HG02870 (cell line): ENCODE results near the gene ATP6V0E2.
"Not testable (repeated sequence)": the region's sequence is repeated elsewhere in the genome, so short reads cannot be mapped to it uniquely, and the experiment has no call there.

Experiments used
- ATAC-seq: cut with Tn5 transposase; IDR thresholded peaks from one replicate; pipeline ENCODE4 v1.9.1; 2021; ENCODE audit warnings: mild to moderate bottlenecking, moderate library complexity; ENCODE audit not compliant: unreplicated experiment

ATP6V0E2 gene

DNA sequence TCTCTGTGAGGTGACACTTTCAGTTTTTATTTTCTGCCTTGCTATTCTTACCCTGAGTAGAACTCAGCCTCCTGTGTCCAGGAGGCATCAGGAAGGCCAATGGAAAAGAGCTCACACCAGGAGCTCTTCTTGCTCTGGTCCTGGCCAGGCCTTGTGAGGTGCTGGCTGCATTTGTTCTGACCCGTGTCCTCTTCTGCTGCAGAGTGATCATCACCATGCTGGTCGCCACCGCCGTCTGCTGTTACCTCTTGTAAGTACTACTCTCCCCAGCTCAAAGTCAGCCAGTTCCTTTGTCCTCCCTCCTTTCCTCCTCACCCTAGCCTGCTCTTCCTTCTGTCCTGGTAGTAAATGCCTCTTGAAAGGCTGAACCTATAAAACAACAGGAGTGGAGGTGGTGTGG lies 1.6 kb downstream of the ATP6V0E2 start:
- no peak for ATAC-seq

- ATAC-seq, result no peak
Observed at GRCh38 chr7:149877890-149878522, 4.2 kb downstream of the ATP6V0E2 start.

- ATAC-seq, result no peak
Observed at GRCh38 chr7:149878523-149878921, 4.8 kb downstream of the ATP6V0E2 start.

GRCh38 chr7:149879271-149879743 lies 5.5 kb downstream of the ATP6V0E2 start:
- ATAC-seq, result no peak

- no peak for ATAC-seq
Observed at GRCh38 chr7:149879766-149880637, 6.2 kb downstream of the ATP6V0E2 start.

GRCh38 chr7:149880638-149881311 lies 7.0 kb downstream of the ATP6V0E2 start:
- ATAC-seq, result no peak

GRCh38 chr7:149881328-149882247 lies 7.8 kb downstream of the ATP6V0E2 start:
- ATAC-seq, result no peak

DNA sequence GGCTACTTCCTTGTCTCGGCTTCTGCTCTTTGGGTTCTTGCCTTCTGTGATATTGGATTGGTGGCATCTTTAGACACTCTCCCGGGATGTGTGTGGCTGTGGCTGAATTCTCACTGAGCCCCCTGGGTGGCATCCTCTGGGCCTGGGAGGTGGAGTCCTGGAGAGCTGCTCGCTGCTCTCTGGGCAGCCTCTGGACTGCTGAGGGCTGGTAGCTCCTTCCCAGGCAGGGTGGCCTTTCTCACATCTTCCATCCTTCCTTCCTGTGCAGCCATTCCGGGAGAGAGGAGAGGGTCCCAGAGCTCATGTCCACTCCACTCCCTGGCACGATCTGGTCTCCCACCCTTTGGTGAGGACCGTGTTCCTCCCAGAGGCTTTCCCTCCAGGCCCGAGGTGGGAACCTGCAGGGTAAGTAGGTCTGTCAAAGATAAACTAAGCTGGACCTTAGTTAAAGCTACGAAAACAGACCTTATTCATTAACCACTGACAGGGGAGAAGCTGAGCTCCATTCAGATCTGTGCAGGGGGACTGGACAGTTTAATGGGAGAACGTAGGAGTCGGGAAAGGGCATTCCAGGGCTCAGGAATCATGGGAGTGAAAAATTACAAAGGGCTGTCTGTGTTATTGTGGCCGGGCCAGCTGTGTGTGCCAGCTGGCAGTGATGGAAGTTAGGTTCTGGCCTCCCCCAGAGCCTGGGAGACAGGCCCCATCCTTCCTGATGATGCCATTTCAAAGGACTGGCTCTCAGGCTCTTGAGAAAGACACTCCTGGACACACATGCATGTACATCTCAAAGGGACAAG lies 8.7 kb downstream of the ATP6V0E2 start:
- ATAC-seq, result no peak

GRCh38 chr7:149883048-149883438 lies 9.3 kb downstream of the ATP6V0E2 start:
- ATAC-seq, result no peak

- ATAC-seq, result peak; percentile 75
Observed at GRCh38 chr7:149883452-149883861, 9.7 kb downstream of the ATP6V0E2 start.

GRCh38 chr7:149884016-149884415 lies 10.2 kb downstream of the ATP6V0E2 start:
- ATAC-seq, result no peak

- no peak for ATAC-seq
Observed at GRCh38 chr7:149884541-149884940, 10.8 kb downstream of the ATP6V0E2 start.

DNA sequence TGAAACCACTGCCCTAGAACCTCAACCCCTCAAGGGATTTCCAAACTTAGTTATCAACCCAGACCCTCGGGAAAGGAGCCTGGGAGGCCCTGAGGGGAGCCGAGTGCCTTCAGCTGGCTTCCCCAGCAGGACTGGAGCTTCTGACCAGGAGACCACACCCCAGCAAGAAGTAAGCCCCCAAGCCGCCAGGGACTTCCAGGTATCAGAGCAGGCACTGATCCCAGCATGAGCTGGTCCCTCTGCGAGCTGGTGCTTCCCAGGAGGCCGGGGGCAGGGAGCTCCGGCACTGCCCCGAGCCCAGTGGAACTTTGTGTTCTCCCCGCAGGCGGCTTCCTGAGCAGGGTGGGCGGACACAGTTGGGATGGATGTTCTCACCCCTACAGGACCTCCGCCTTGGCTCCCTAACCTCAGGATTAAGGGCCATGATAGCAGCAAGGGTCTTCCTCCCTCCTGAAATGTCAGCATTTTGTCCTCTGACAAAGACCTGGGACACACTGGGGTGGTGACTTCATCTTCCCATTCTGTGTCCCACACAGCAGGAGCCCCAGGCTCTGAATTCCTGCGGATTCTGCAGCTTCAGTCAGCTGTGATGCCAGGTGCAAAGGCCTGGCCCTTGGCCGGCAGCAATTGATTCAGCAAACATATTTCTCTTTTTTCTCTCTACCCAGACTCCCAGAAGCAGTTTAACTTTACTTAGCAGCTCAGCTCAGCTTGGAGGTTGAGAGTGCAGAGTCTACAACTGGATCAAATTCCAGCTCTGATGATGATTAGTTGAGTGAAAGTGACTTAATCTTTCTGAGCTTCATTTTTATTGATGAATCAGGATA lies 11.6 kb downstream of the ATP6V0E2 start:
- ATAC-seq, result no peak

DNA sequence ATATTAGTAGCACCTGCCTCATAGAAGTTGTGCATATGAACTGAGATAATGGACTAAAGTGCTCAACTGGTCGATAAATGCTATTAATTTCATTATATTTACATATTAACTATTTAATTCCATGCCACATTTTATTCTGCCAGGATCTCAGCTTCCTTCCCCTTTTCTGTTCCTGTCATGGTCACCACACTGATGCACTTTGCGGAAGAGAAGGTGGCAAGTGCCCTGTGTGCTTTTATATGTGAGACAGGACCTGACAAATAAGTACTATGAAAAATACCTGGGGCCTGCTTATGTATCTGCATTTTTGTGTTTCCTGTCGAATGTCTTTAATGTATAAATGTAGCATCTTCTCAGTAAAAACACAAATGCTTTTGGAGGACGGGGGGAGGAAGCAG lies 12.2 kb downstream of the ATP6V0E2 start:
- ATAC-seq, result no peak

GRCh38 chr7:149887311-149887710 lies 13.5 kb downstream of the ATP6V0E2 start:
- no peak for ATAC-seq

DNA sequence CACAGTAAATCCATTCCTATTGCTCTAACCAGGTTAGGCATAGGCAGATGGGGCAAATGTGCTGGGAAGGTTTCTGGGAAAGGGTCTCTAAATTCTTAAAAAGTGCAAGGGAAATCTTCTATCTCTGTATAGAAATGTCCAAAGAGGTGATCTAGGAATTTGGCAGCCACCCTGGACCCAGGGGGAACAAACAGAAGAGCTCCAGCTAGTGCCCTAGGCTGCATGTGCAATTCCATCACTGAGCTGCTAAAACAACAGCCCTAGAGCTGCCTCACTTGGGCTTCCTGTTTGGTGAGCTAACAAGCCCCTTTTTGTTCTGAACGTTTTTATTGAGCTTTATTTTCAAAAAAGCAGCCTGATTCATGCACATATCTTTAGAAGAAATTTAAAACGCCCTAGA lies 16.9 kb downstream of the ATP6V0E2 start:
- ATAC-seq, result not testable (repeated sequence)

GRCh38 chr7:149894957-149895356 lies 21.2 kb downstream of the ATP6V0E2 start:
- ATAC-seq, result not testable (repeated sequence)

- not testable (repeated sequence) for ATAC-seq
Observed at GRCh38 chr7:149907776-149908376, 34.1 kb downstream of the ATP6V0E2 start.
